Measurements from ENCODE around the gene FGFR1OP2. TPM values are rescaled to one million over a fixed set of nuclear protein-coding genes. Genes with fewer than 3 reads are reported as not detected.

FGFR1OP2 gene
- total RNA-seq, 4 donors from 2014 or later, result 63.8 to 114 (median 87.0) TPM

DNA sequence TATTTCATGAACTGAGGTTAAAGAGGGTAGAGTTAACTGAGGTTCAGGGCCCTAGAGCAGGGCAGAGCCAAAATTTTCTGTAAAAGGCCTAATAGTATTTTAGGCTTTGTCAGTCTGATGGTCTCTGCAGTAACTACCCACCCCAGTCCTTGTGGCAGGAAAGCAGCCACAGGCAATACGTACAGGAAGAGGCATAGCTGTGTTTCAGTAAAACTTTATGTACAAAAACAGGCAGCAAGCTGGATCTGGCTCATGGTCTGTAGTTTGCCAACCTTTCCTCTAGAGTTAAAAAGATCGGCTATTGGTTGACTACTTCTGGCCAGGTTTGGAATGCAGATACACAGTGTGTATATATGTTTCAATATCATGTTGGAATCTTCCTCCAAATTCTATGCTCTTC lies 58.7 kb downstream of the FGFR1OP2 start:
- DNase-seq (ENCODE audit: low spot score) (no peak), ATAC-seq (ENCODE audit: low FRiP score) (no peak)
- TF ChIP-seq, protein P1, sequence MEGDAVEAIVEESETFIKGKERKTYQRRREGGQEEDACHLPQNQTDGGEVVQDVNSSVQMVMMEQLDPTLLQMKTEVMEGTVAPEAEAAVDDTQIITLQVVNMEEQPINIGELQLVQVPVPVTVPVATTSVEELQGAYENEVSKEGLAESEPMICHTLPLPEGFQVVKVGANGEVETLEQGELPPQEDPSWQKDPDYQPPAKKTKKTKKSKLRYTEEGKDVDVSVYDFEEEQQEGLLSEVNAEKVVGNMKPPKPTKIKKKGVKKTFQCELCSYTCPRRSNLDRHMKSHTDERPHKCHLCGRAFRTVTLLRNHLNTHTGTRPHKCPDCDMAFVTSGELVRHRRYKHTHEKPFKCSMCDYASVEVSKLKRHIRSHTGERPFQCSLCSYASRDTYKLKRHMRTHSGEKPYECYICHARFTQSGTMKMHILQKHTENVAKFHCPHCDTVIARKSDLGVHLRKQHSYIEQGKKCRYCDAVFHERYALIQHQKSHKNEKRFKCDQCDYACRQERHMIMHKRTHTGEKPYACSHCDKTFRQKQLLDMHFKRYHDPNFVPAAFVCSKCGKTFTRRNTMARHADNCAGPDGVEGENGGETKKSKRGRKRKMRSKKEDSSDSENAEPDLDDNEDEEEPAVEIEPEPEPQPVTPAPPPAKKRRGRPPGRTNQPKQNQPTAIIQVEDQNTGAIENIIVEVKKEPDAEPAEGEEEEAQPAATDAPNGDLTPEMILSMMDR (IDR thresholded peaks at IDR 0.05), result no peak

GRCh38 chr12:27000961-27001360 lies 62.7 kb downstream of the FGFR1OP2 start:
- ATAC-seq (ENCODE audit: low FRiP score) (no peak), DNase-seq (ENCODE audit: low spot score) (no peak)
- TF ChIP-seq, protein P1 (IDR thresholded peaks at IDR 0.05), result no peak

GRCh38 chr12:27001663-27002062 lies 63.4 kb downstream of the FGFR1OP2 start:
- ATAC-seq (ENCODE audit: low FRiP score), result no peak
- TF ChIP-seq, protein P1 (IDR thresholded peaks at IDR 0.05), result no peak
- no peak for DNase-seq (ENCODE audit: low spot score)

DNA sequence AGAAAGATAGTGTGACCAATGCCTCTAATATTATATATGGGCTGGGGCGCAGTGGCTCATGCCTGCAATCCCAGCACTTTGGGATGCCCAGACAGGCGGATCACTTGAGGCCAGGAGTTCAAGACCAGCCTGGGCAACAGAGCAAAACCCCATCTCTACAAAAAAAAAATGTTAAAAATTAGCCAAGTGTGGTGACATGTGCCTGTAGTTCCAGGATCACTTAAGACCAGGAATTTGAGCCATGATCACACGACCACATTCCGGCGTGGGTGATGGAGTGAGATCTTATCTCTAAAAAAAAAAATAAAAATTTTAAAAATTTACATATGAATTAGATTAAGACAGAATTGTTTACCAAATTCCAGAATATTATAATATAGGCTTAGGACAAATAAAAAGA lies 63.9 kb downstream of the FGFR1OP2 start:
- TF ChIP-seq, protein P1 (IDR thresholded peaks at IDR 0.05), result no peak
- DNase-seq (ENCODE audit: low spot score) (no peak), ATAC-seq (ENCODE audit: low FRiP score) (no peak)

GRCh38 chr12:27003421-27004381 lies 65.4 kb downstream of the FGFR1OP2 start:
- ATAC-seq (ENCODE audit: low FRiP score) (no peak), DNase-seq (ENCODE audit: low spot score) (no peak)
- TF ChIP-seq, protein P1 (IDR thresholded peaks at IDR 0.05), result no peak

GRCh38 chr12:27005495-27005894 lies 67.2 kb downstream of the FGFR1OP2 start:
- TF ChIP-seq, protein P1 (IDR thresholded peaks at IDR 0.05), result no peak
- no peak for DNase-seq (ENCODE audit: low spot score)
- no peak for ATAC-seq (ENCODE audit: low FRiP score)
